Suppressor macrophage treated with lipopolysaccharide for 4 hours (primary cell): ENCODE measurements around the gene KCNK16.

Source experiments
- DNase-seq: peaks from one replicate; pipeline ENCODE4 v3.0.0-alpha.2; 2020

Gene KCNK16

GRCh38 chr6:39273406-39273821 is 49.1 kb downstream of the KCNK16 start:
- DNase-seq: peak; percentile 25

- no peak for DNase-seq
Observed at GRCh38 chr6:39269961-39270360, 52.5 kb downstream of the KCNK16 start.

- no peak for DNase-seq
Observed at GRCh38 chr6:39268721-39269120, 53.8 kb downstream of the KCNK16 start.

GRCh38 chr6:39268171-39268570 is 54.3 kb downstream of the KCNK16 start:
- no peak for DNase-seq

GRCh38 chr6:39266782-39267355 is 55.6 kb downstream of the KCNK16 start:
- DNase-seq: no peak

- no peak for DNase-seq
Observed at GRCh38 chr6:39266375-39266774, 56.1 kb downstream of the KCNK16 start.
